ENCODE measurements around the gene WSCD1.

WSCD1 gene

GRCh38 chr17:6160911-6161855 lies 91.0 kb downstream of the WSCD1 start:
- DNase-seq (ENCODE audit: low read depth): no peak

- no peak for DNase-seq (ENCODE audit: low read depth)
These were observed 92.0 kb downstream of the WSCD1 start for GRCh38 chr17:6162216-6162615.

- DNase-seq (ENCODE audit: low read depth): no peak
These were observed 92.7 kb downstream of the WSCD1 start for GRCh38 chr17:6162892-6163291.

GRCh38 chr17:6163612-6164333 lies 93.6 kb downstream of the WSCD1 start:
- no peak for DNase-seq (ENCODE audit: low read depth)

- no peak for DNase-seq (ENCODE audit: low read depth)
These were observed 94.8 kb downstream of the WSCD1 start for GRCh38 chr17:6164996-6165395.

GRCh38 chr17:6165806-6166205 lies 95.6 kb downstream of the WSCD1 start:
- no peak for DNase-seq (ENCODE audit: low read depth)

GRCh38 chr17:6166492-6167179 lies 96.5 kb downstream of the WSCD1 start:
- DNase-seq (ENCODE audit: low read depth): no peak

GRCh38 chr17:6168296-6168695 lies 98.1 kb downstream of the WSCD1 start:
- DNase-seq (ENCODE audit: low read depth): no peak

GRCh38 chr17:6170349-6170748 lies 100.2 kb downstream of the WSCD1 start:
- DNase-seq (ENCODE audit: low read depth): no peak

GRCh38 chr17:6172642-6173330 lies 102.6 kb downstream of the WSCD1 start:
- no peak for DNase-seq (ENCODE audit: low read depth)

GRCh38 chr17:6173653-6174052 lies 103.5 kb downstream of the WSCD1 start:
- DNase-seq (ENCODE audit: low read depth): no peak

All from stimulated activated CD8-positive, alpha-beta memory T cell treated with anti-CD3 and anti-CD28 coated beads, Interleukin-4, amount 100 ng/mL, for 24 hours (primary cell).